Measurements from ENCODE around the gene IGF2BP1. TPM values are rescaled to one million over a fixed set of nuclear protein-coding genes. Genes with fewer than 3 reads are reported as not detected.
"Not testable (repeated sequence)": the region's sequence is repeated elsewhere in the genome, so short reads cannot be mapped to it uniquely, and the experiment has no call there.

IGF2BP1 gene
- total RNA-seq, 1 donor: 2.6 TPM

DNA sequence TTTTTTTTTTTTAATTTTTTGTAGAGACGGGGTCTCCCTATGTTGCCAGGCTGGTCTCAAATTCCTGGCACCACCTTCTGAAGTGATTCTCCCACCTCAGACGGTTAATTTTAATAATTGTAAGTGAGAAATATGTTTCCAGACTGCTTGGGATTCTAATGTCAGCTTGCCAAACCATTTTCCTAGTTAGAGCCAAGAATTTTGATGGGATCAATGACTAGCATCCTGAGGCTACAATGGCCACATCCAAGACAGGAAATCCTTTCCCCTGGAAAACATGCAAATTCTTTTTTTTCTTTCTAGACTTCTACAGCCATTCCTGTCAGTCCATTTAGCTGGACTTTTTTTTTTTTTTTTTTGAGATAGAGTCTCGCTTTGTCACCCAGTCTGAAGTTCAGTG, 32.6 kb downstream of the IGF2BP1 start:
- DNase-seq (ENCODE audit: low read depth): no peak
- H3K4me3 ChIP-seq (ENCODE audit: low read depth, low read length): no peak overlapping the region
- no peak for TF ChIP-seq CTCF (IDR thresholded peaks at IDR 0.05; ENCODE audit: insufficient read depth, low read depth, low read length)

GRCh38 chr17:49031965-49032928, 35.1 kb downstream of the IGF2BP1 start:
- DNase-seq (ENCODE audit: low read depth): peak; percentile 86
- TF ChIP-seq CTCF (IDR thresholded peaks at IDR 0.05; ENCODE audit: insufficient read depth, low read depth, low read length): peak; percentile 84
- no peak overlapping the region for H3K4me3 ChIP-seq (ENCODE audit: low read depth, low read length)

GRCh38 chr17:49035470-49036269, 38.5 kb downstream of the IGF2BP1 start:
- peak overlapping the region; percentile 30 for H3K4me3 ChIP-seq (ENCODE audit: low read depth, low read length)
- TF ChIP-seq CTCF (IDR thresholded peaks at IDR 0.05; ENCODE audit: insufficient read depth, low read depth, low read length): peak; percentile 88
- DNase-seq (ENCODE audit: low read depth): peak; percentile 46

DNA sequence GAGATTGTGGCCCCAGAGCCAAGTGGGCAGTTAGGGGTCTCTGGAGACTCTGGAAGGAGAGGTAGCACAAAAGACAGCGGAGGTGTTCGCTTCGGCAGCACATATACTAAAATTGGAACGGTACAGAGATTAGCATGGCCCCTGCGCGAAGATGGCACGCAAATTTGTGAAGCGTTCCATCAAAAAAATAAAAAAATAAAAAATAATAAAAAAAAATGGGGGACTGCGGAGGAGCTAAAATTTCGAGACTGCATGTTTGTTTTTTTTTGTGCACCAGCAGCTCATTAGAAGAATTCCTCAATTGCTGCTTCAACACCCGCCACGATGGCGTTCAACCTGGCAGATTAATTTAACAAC, 39.1 kb downstream of the IGF2BP1 start:
- H3K4me3 ChIP-seq (ENCODE audit: low read depth, low read length): no peak overlapping the region
- no peak for DNase-seq (ENCODE audit: low read depth)
- TF ChIP-seq CTCF (IDR thresholded peaks at IDR 0.05; ENCODE audit: insufficient read depth, low read depth, low read length): no peak

DNA sequence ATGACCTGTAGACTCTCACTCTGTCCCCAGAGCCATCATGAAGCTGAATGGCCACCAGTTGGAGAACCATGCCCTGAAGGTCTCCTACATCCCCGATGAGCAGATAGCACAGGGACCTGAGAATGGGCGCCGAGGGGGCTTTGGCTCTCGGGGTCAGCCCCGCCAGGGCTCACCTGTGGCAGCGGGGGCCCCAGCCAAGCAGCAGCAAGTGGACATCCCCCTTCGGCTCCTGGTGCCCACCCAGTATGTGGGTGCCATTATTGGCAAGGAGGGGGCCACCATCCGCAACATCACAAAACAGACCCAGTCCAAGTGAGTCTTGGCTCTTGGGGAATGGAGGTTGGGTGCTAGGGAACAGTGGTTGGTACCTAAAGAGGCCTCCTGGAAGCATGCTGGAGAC, 41.0 kb downstream of the IGF2BP1 start:
- no peak for DNase-seq (ENCODE audit: low read depth)
- no peak overlapping the region for H3K4me3 ChIP-seq (ENCODE audit: low read depth, low read length)
- no peak for TF ChIP-seq CTCF (IDR thresholded peaks at IDR 0.05; ENCODE audit: insufficient read depth, low read depth, low read length)

GRCh38 chr17:49038544-49038943, 41.4 kb downstream of the IGF2BP1 start:
- no peak overlapping the region for H3K4me3 ChIP-seq (ENCODE audit: low read depth, low read length)
- DNase-seq (ENCODE audit: low read depth): no peak
- no peak for TF ChIP-seq CTCF (IDR thresholded peaks at IDR 0.05; ENCODE audit: insufficient read depth, low read depth, low read length)

DNA sequence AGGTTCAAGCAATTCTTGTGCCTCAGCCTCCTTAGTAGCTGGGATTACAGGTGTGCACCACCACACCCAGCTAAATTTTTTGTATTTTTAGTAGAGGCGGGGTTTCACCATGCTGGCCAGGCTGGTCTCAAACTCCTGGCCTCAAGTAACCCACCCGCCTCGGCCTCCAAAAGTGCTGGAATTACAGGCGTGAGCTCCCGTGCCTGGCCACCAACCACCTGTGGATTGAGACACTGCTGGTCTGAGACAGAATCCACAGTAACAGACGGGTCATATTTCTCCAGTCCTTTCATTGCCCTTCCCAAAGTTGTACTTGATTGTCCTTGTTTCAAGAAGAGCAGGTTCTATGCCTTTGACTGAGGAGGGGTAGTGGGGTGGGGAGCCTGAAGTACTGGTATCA, 42.3 kb downstream of the IGF2BP1 start:
- H3K4me3 ChIP-seq (ENCODE audit: low read depth, low read length); DNase-seq (ENCODE audit: low read depth): not testable (repeated sequence)
